Lower leg skin (tissue), 3 donors: Measurements from ENCODE around the gene ABCG2.

Experiments used
- CTCF ChIP-seq, 3 donors: fragments of 450-650 bp; IDR thresholded peaks; one replicate each; pipeline ENCODE4 v1.5.1; 2016; ENCODE audit warnings: antibody characterized with exemption in 3 of 3, mild to moderate bottlenecking in 3 of 3, moderate library complexity in 2 of 3
- POLR2A ChIP-seq, 2 donors: fragments of 450-650 bp; IDR thresholded peaks; one replicate each; pipeline ENCODE4 v1.6.1; 2016 to 2017; ENCODE audit warnings: antibody characterized with exemption in 2 of 2, mild to moderate bottlenecking in 1 of 2, moderate library complexity in 1 of 2

GRCh38 chr4:88130003-88130402, 28.4 kb downstream of the ABCG2 start:
- TF ChIP-seq CTCF (IDR thresholded peaks at IDR 0.05) (no peak), POLR2A (IDR thresholded peaks at IDR 0.05) (no peak)
